OCI-LY7 (cell line): ENCODE data around the gene DAB2IP. TPM values are rescaled to one million over a fixed set of nuclear protein-coding genes. Genes with fewer than 3 reads are reported as not detected.

Source experiments
- BruUV-seq: library from RNA; stranded (reverse); fragments of 400-500 nt; replicated peaks from 2 replicates; lab custom pipeline; 2021; lab: Mats Ljungman, UMichigan
- CTCF ChIA-PET: fragments of 300-600 bp; sonication (Branson Sonifier 250); formaldehyde crosslinking; loops from one replicate; lab custom pipeline; 2022; ENCODE audit warnings: antibody characterized with exemption; ENCODE audit not compliant: unreplicated experiment; lab: Charles Lee
- POLR2A ChIA-PET: fragments of 300-600 bp; sonication (Branson Sonifier 250); formaldehyde crosslinking; loops from one replicate; lab custom pipeline; 2022; ENCODE audit warnings: antibody characterized with exemption; lab: Charles Lee
- DNase-seq: peaks from one replicate; pipeline ENCODE4 v3.0.0-alpha.2; 2015; ENCODE audit warnings: low spot score
- H2AFZ ChIP-seq: fragments of 200-600 bp; sonication (generic), shearing (Covaris generic); 2 replicates; pipeline ENCODE4 v1.6.1; 2014; ENCODE audit warnings: mild to moderate bottlenecking, antibody characterized with exemption, low read length, moderate library complexity
- H3K27ac ChIP-seq: fragments of 200-600 bp; sonication (generic); 2 replicates; pipeline ENCODE4 v1.5.1; 2014; ENCODE audit warnings: mixed run types, low read depth, mild to moderate bottlenecking, moderate library complexity, low read length, inconsistent platforms; ENCODE audit not compliant: poor library complexity, severe bottlenecking
- H3K36me3 ChIP-seq: fragments of 200-600 bp; sonication (generic); 2 replicates; pipeline ENCODE4 v1.6.1; 2014; ENCODE audit warnings: mild to moderate bottlenecking, antibody characterized with exemption, low read length, moderate library complexity, mixed read lengths; ENCODE audit not compliant: insufficient read depth
- H3K4me1 ChIP-seq: fragments of 200-600 bp; sonication (generic); 2 replicates; pipeline ENCODE4 v1.5.1; 2014; ENCODE audit warnings: mild to moderate bottlenecking, low read length; ENCODE audit not compliant: insufficient read depth, poor library complexity, severe bottlenecking
- H3K4me2 ChIP-seq: fragments of 200-600 bp; sonication (generic); 2 replicates; pipeline ENCODE4 v1.6.1; 2014; ENCODE audit warnings: mild to moderate bottlenecking, low read length
- H3K4me3 ChIP-seq: fragments of 200-600 bp; sonication (generic); 2 replicates; pipeline ENCODE4 v1.5.1; 2014; ENCODE audit warnings: mild to moderate bottlenecking, low read depth, low read length; ENCODE audit not compliant: poor library complexity, severe bottlenecking
- H3K79me2 ChIP-seq: fragments of 200-600 bp; sonication (generic); 2 replicates; pipeline ENCODE4 v1.6.1; 2016; ENCODE audit warnings: low read depth, mild to moderate bottlenecking, low read length, moderate library complexity, mixed read lengths; ENCODE audit not compliant: insufficient read depth
- H3K9me2 ChIP-seq: fragments of 200-600 bp; sonication (generic); 2 replicates; pipeline ENCODE4 v1.6.1; 2016; ENCODE audit warnings: mild to moderate bottlenecking, low read length, mixed read lengths; ENCODE audit not compliant: insufficient read depth
- H3K9me3 ChIP-seq: fragments of 200-600 bp; sonication (generic); 2 replicates; pipeline ENCODE4 v1.6.1; 2014; ENCODE audit warnings: mild to moderate bottlenecking, mixed run types, low read length, mixed read lengths
- H4K20me1 ChIP-seq: fragments of 200-600 bp; sonication (generic); 2 replicates; pipeline ENCODE4 v1.6.1; 2014; ENCODE audit warnings: mild to moderate bottlenecking, antibody characterized with exemption, low read length, moderate library complexity, mixed read lengths; ENCODE audit not compliant: insufficient read depth
- EZH2phosphoT487 ChIP-seq: fragments of 200-600 bp; sonication (generic); IDR thresholded peaks from 2 replicates; pipeline ENCODE4 v1.6.1; 2018; ENCODE audit warnings: low read depth, borderline replicate concordance, mild to moderate bottlenecking, mixed run types, antibody characterized with exemption, low read length, moderate library complexity, mixed read lengths
- intact Hi-C: fragments of 100-400 bp; cut with micrococcal nuclease; formaldehyde crosslinking; loops from one replicate; pipeline ENCODE4 v1.10.0; 2022; ENCODE audit not compliant: unreplicated experiment
- total RNA-seq, 2 experiments: library from RNA; depleted of rRNA in 1 of 2; stranded (reverse); fragments of >200 nt in 1 of 2; shearing (Covaris generic) in 1 of 2; gene quantifications; 2 replicates each; pipeline ENCODE4 v1.2.3, GENCODE V29; 2014 to 2022
- TF ChIP-seq, protein P1 (sequence below): fragments of 200-600 bp; sonication (generic); conservative IDR thresholded peaks from 2 replicates; pipeline ENCODE4 v1.5.1; 2014; ENCODE audit warnings: mild to moderate bottlenecking, antibody characterized with exemption, low read length, moderate library complexity, mixed read lengths

DAB2IP gene
- total RNA-seq, 2 experiments from 2014 or later = 3.9 to 11.1 TPM

DNA sequence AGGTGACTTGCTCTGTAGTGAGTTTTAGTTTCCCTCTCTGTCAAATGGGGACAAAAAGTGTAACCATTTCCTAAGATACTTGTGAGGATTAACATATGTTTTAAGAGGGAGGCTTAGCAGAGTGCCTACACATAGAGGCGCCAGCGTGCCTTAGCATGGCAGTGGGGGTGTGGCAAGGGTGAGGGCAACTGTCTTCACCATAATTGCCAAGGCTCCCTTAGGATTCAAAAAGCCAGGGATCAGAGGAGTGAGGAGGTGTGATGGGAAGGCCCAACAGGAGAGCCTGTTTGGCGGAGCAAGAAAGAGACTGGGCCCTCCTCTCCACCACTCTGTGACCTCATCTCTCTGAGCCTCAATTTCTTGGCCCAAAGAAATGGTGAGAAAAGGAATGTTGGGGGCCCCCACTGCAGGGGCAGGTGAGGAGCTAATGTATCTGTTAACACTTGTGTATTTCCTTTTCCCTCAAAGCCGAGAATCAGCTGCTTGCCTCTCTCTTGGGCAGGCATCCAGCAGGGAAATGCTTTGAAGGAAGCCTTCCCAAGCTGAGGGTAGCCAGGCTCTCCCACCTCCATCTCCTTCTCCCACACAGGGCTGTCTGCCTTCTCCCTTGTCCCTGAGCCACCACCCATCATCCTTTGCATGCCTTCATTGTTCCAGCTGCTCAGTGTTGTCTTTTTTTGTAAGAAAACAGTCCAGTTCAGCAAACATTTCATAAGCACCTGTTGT is 76.0 kb downstream of the DAB2IP start:
- Histone ChIP-seq H2AFZ (no peak overlapping the region), H3K79me2 (no peaks in the 10 kb centered on the region), H3K36me3 (no peaks in the 10 kb centered on the region), H3K4me2 (no peak overlapping the region), H3K9me2 (no peaks in the 10 kb centered on the region), H3K4me3 (no peak overlapping the region), H3K4me1 (peaks cover 36% of the 10 kb centered on the region), H3K27ac (no peak overlapping the region), H3K9me3 (no peaks in the 10 kb centered on the region), H4K20me1 (no peaks in the 10 kb centered on the region)
- BruUV-seq = no TSS peak
- POLR2A ChIA-PET = interaction anchor here (0.6 kb wide), 1 partner anchor 192 kb away, joined by 4 read pairs; no protein-coding TSS in a partner anchor
- TF ChIP-seq, protein P1, sequence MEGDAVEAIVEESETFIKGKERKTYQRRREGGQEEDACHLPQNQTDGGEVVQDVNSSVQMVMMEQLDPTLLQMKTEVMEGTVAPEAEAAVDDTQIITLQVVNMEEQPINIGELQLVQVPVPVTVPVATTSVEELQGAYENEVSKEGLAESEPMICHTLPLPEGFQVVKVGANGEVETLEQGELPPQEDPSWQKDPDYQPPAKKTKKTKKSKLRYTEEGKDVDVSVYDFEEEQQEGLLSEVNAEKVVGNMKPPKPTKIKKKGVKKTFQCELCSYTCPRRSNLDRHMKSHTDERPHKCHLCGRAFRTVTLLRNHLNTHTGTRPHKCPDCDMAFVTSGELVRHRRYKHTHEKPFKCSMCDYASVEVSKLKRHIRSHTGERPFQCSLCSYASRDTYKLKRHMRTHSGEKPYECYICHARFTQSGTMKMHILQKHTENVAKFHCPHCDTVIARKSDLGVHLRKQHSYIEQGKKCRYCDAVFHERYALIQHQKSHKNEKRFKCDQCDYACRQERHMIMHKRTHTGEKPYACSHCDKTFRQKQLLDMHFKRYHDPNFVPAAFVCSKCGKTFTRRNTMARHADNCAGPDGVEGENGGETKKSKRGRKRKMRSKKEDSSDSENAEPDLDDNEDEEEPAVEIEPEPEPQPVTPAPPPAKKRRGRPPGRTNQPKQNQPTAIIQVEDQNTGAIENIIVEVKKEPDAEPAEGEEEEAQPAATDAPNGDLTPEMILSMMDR = no peak
- TF ChIP-seq EZH2phosphoT487 = no peak
- no peak for DNase-seq
- CTCF ChIA-PET = interaction anchor here (0.5 to 1.0 kb wide), 2 partner anchors 18 to 28 kb away, joined by 3 to 4 read pairs; no protein-coding TSS in a partner anchor
- intact Hi-C loops = no loop called here

DNA sequence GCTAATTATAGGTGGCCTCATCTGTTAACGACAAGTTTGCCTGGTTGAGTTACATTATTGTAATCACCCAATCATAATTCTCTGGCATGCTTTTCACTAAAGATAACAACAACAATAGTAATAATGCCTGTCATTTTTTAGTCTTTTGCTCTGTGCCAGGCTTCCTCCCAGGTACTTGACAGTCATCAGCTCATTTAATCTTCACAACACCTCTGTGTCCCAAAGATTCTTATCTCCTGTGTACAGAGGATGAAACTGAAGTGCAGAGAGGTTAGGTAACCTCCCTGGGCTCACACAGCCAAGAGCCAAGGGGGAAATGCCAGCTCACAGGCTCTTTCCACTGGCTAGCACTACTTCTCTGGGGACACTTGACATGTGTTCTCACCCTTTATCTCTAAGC is 77.5 kb downstream of the DAB2IP start:
- no peaks in the 10 kb centered on the region for H3K9me2 ChIP-seq
- no peak overlapping the region for H2AFZ ChIP-seq
- no peaks in the 10 kb centered on the region for H3K36me3 ChIP-seq
- no peak overlapping the region for H3K4me2 ChIP-seq
- peaks cover 33% of the 10 kb centered on the region for H3K4me1 ChIP-seq
- no peaks in the 10 kb centered on the region for H3K79me2 ChIP-seq
- H3K4me3 ChIP-seq = no peak overlapping the region
- POLR2A ChIA-PET = interaction anchor here (0.6 to 1.0 kb wide), 5 partner anchors 16 to 354 kb away, joined by 3 to 5 read pairs (median 4); no protein-coding TSS in a partner anchor
- no TSS peak for BruUV-seq
- TF ChIP-seq, protein P1 = no peak
- no peak for TF ChIP-seq EZH2phosphoT487
- H4K20me1 ChIP-seq = no peaks in the 10 kb centered on the region
- no peak for DNase-seq
- no peaks in the 10 kb centered on the region for H3K9me3 ChIP-seq
- CTCF ChIA-PET = no interaction called here
- intact Hi-C loops = no loop called here
- H3K27ac ChIP-seq = no peak overlapping the region
